H1 (cell line): ENCODE measurements around the gene C1QTNF1. TPM values are rescaled to one million over a fixed set of nuclear protein-coding genes. Genes with fewer than 3 reads are reported as not detected.

Experiments used
- CTCF ChIA-PET: fragments of 300-600 bp; sonication (Branson Sonifier 250); formaldehyde crosslinking; loops from one replicate; lab custom pipeline; 2021; ENCODE audit not compliant: partially characterized antibody; lab: Charles Lee
- POLR2A ChIA-PET: fragments of 300-600 bp; sonication (Branson Sonifier 250); formaldehyde crosslinking; loops from one replicate; lab custom pipeline; 2021; ENCODE audit warnings: inconsistent platforms; ENCODE audit not compliant: partially characterized antibody; lab: Charles Lee
- DNase-seq, 2 experiments: peaks; one replicate each; pipeline versions ENCODE4 v3.0.0 to v3.0.0-alpha.2; 2010 to 2022; ENCODE audit warnings: low spot score in 2 of 2, low read depth in 1 of 2, mixed read lengths in 1 of 2
- FAIRE-seq: peaks from 2 replicates; lab custom pipeline; 2011; peaks lifted over from hg19 to GRCh38; lab: Jason Lieb, UNC
- H2AFZ ChIP-seq: 2 replicates; pipeline ENCODE4 v1.8.1; 2012; ENCODE audit warnings: low read length, inconsistent platforms
- H2AK5ac ChIP-seq: 2 replicates; pipeline ENCODE4 v1.6.1; 2013; ENCODE audit warnings: low read depth, low read length
- H2BK120ac ChIP-seq: replicated peaks from 2 replicates; pipeline ENCODE3; 2013; ENCODE audit warnings: low read depth, low read length, inconsistent platforms
- H2BK12ac ChIP-seq: 2 replicates; pipeline ENCODE4 v1.6.1; 2013; ENCODE audit warnings: low read depth, low read length
- H2BK15ac ChIP-seq: 2 replicates; pipeline ENCODE4 v1.6.1; 2013; ENCODE audit warnings: low read length
- H2BK20ac ChIP-seq: 2 replicates; pipeline ENCODE4 v1.6.1; 2013; ENCODE audit warnings: low read length
- H2BK5ac ChIP-seq: 2 replicates; pipeline ENCODE4 v1.6.1; 2013; ENCODE audit warnings: low read depth, low read length
- H3K14ac ChIP-seq: 2 replicates; pipeline ENCODE4 v1.6.1; 2013; ENCODE audit warnings: inconsistent platforms; ENCODE audit not compliant: insufficient read length
- H3K18ac ChIP-seq: 2 replicates; pipeline ENCODE4 v1.6.1; 2013; ENCODE audit warnings: low read length; ENCODE audit errors: extremely low read depth
- H3K23ac ChIP-seq: 2 replicates; pipeline ENCODE4 v1.6.1; 2013; ENCODE audit warnings: inconsistent platforms; ENCODE audit not compliant: insufficient read length
- H3K23me2 ChIP-seq: 2 replicates; pipeline ENCODE4 v1.6.1; 2013; ENCODE audit warnings: low read depth, low read length
- H3K27ac ChIP-seq: 2 replicates; pipeline ENCODE4 v1.6.1; 2011; ENCODE audit warnings: low read depth, low read length, inconsistent platforms
- H3K27me3 ChIP-seq, 4 experiments: replicated peaks in 1 of 4; 1 replicate in 1 of 4; 2 replicates in 3 of 4; pipeline versions ENCODE4 v1.6.1 to v1.8.1; 2011 to 2013; ENCODE audit warnings: low read length in 3 of 4, mild to moderate bottlenecking in 3 of 4, inconsistent platforms in 2 of 4, mixed read lengths in 2 of 4, moderate library complexity in 1 of 4; ENCODE audit not compliant: control insufficient read depth in 3 of 4, insufficient read depth in 3 of 4; ENCODE audit errors: extremely low read depth in 1 of 4
- H3K36me3 ChIP-seq, 4 experiments: 2 replicates each; pipeline versions ENCODE4 v1.6.1 to v1.8.1; 2011 to 2013; ENCODE audit warnings: mild to moderate bottlenecking in 4 of 4, low read length in 3 of 4, moderate library complexity in 2 of 4, control low read depth in 1 of 4, inconsistent platforms in 1 of 4; ENCODE audit not compliant: insufficient read depth in 4 of 4, control insufficient read depth in 2 of 4
- H3K4ac ChIP-seq: replicated peaks from 2 replicates; pipeline ENCODE3; 2013; ENCODE audit warnings: low read length, low read depth, mixed read lengths, inconsistent platforms; ENCODE audit not compliant: insufficient read length
- H3K4me1 ChIP-seq, 4 experiments: replicated peaks in 1 of 4; 1 replicate in 1 of 4; 2 replicates in 3 of 4; pipeline versions ENCODE4 v1.6.1 to v1.8.1; 2011 to 2013; ENCODE audit warnings: low read length in 3 of 4, inconsistent platforms in 2 of 4, mixed read lengths in 1 of 4; ENCODE audit not compliant: insufficient read depth in 4 of 4, control insufficient read depth in 3 of 4
- H3K4me2 ChIP-seq, 2 experiments: 2 replicates each; pipeline versions ENCODE4 v1.6.1 to v1.8.1; 2011 to 2013; ENCODE audit warnings: low read depth in 2 of 2, low read length in 2 of 2, control low read depth in 1 of 2, inconsistent platforms in 1 of 2, mild to moderate bottlenecking in 1 of 2; ENCODE audit not compliant: insufficient read depth in 1 of 2
- H3K4me3 ChIP-seq, 4 experiments: fragments of 200-600, 300-600 bp in 1 of 4; sonication (generic), shearing (Covaris generic), sonication (Bioruptor Twin) in 1 of 4; 2 replicates each; pipeline versions ENCODE4 v1.5.1 to v1.8.1; 2011 to 2016; ENCODE audit warnings: low read length in 4 of 4, low read depth in 3 of 4, control low read depth in 2 of 4, inconsistent platforms in 2 of 4, mild to moderate bottlenecking in 2 of 4, mixed read lengths in 1 of 4, moderate library complexity in 1 of 4; ENCODE audit not compliant: insufficient read depth in 2 of 4; ENCODE audit errors: extremely low read depth in 1 of 4
- H3K56ac ChIP-seq: replicated peaks from 2 replicates; pipeline ENCODE3; 2013; ENCODE audit warnings: low read depth, mild to moderate bottlenecking, mixed read lengths, low read length, inconsistent platforms; ENCODE audit not compliant: insufficient read length
- H3K79me1 ChIP-seq: 2 replicates; pipeline ENCODE4 v1.6.1; 2013; ENCODE audit warnings: low read depth, low read length, control low read depth
- H3K79me2 ChIP-seq, 2 experiments: 2 replicates each; pipeline versions ENCODE4 v1.6.1 to v1.8.1; 2012 to 2013; ENCODE audit warnings: low read length in 2 of 2, mild to moderate bottlenecking in 2 of 2, inconsistent platforms in 1 of 2; ENCODE audit not compliant: insufficient read depth in 2 of 2, control insufficient read depth in 1 of 2
- H3K9ac ChIP-seq, 4 experiments: replicated peaks in 1 of 4; 1 replicate in 1 of 4; 2 replicates in 3 of 4; pipeline versions ENCODE4 v1.6.1 to v1.8.1; 2011 to 2013; ENCODE audit warnings: low read depth in 3 of 4, low read length in 3 of 4, control low read depth in 2 of 4, mild to moderate bottlenecking in 2 of 4, moderate library complexity in 2 of 4, inconsistent platforms in 1 of 4; ENCODE audit errors: extremely low read depth in 1 of 4
- H3K9me3 ChIP-seq, 2 experiments: 2 replicates each; pipeline versions ENCODE4 v1.6.1 to v1.8.1; 2012 to 2013; ENCODE audit warnings: mild to moderate bottlenecking in 2 of 2, moderate library complexity in 2 of 2, control low read depth in 1 of 2, inconsistent platforms in 1 of 2, low read depth in 1 of 2, low read length in 1 of 2, mixed read lengths in 1 of 2; ENCODE audit not compliant: insufficient read depth in 2 of 2
- H4K20me1 ChIP-seq, 2 experiments: replicated peaks in 1 of 2; 2 replicates each; pipeline versions ENCODE3 to v1.8.1; 2011 to 2013; ENCODE audit warnings: inconsistent platforms in 2 of 2, low read length in 2 of 2, mild to moderate bottlenecking in 1 of 2; ENCODE audit not compliant: insufficient read depth in 2 of 2, control insufficient read depth in 1 of 2
- H4K5ac ChIP-seq: 2 replicates; pipeline ENCODE4 v1.6.1; 2013; ENCODE audit warnings: low read length, low read depth, mixed read lengths, inconsistent platforms; ENCODE audit not compliant: insufficient read length
- H4K8ac ChIP-seq: 2 replicates; pipeline ENCODE4 v1.8.0; 2013; ENCODE audit warnings: mild to moderate bottlenecking, moderate library complexity, low read length, inconsistent platforms; ENCODE audit not compliant: insufficient read depth; ENCODE audit errors: extremely low read depth
- H4K91ac ChIP-seq: replicated peaks from 2 replicates; pipeline ENCODE3; 2013; ENCODE audit warnings: low read length, mixed read lengths, inconsistent platforms; ENCODE audit not compliant: insufficient read length
- E2F6 ChIP-seq: IDR thresholded peaks from 2 replicates; pipeline ENCODE4 v1.6.1; 2012; ENCODE audit warnings: inconsistent platforms
- WGBS, 2 experiments: shearing (Covaris generic) in 1 of 2; methylation state at CpG; one replicate each; pipeline versions ENCODE4 v1.1.6 to v1.1.7; 2013 to 2015; ENCODE audit warnings: low lambda C conversion rate in 2 of 2, mixed read lengths in 2 of 2, inconsistent platforms in 1 of 2, low coverage in 1 of 2, missing lambda C conversion rate in 1 of 2; ENCODE audit not compliant: insufficient replicate concordance in 2 of 2, insufficient coverage in 1 of 2, insufficient read length in 1 of 2; ENCODE audit errors: extremely low coverage in 1 of 2, missing lambda C conversion rate in 1 of 2; 5-methylcytosine and 5-hydroxymethylcytosine counted together
- polyA plus RNA-seq, 7 experiments: library from polyadenylated mRNA; depleted of rRNA in 3 of 7; stranded (reverse) in 5 of 7; unstranded in 2 of 7; fragments of >200 nt in 5 of 7; fragments of 200-250 nt in 2 of 7; gene quantifications; 1 replicate in 5 of 7; 2 replicates in 1 of 7; 4 replicates in 1 of 7; pipeline versions ENCODE4 v1.2.1 to v1.2.3, GENCODE V29; 2011 to 2013; ENCODE audit warnings: missing spikeins in 2 of 7, mixed read lengths in 2 of 7
- total RNA-seq: library from RNA; stranded (reverse); fragmentation: NEBNext Ultra II Directional; extraction: Animal tissue kit (Norgen Biotek cat#: 25700); gene quantifications from 2 replicates; pipeline ENCODE4 v1.2.1, GENCODE V29; 2021

Gene C1QTNF1
- total and polyA plus RNA-seq, 2 of the 8 experiments (the other 6 are each of a cell fraction or from before 2014, with no cell fraction given) = 1.5 to 2.5 TPM

DNA sequence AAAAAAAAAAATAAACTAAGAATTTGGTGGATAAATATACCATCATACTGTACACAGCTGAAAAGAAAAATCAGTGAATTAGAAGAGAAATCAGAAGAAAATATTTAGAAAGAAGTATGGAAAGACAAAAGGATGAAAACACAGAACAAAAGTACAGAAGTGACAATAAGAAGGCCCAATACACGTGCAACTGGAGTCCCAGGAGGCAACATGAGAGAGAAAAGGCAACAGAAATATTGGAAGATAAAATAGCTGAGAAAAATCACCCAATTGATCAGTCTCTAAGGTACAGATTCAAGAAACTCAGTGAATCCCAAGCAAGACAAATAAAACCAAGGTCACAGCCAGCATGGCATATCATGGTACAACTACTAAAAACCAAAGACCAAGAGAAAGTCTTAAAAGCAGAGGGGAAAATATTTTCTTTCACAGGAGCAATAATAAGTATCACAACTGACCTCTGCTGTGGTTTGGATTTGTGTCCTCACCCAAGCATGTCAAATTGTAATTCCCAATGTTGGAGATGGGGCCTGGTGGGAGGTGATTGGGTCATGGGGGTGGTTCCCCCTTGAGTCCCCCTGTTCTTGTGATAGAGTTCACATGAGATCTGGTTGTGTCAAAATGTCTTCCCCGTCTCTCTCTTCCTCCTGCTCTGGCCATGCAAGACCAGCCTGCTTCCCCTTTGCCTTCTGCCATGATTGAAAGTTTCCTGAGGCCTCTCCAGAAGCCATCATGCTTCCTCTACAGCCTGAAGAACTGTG, 30.4 kb downstream of the C1QTNF1 start:
- Histone ChIP-seq H2BK5ac (no peak overlapping the region), H2BK20ac (no peak overlapping the region), H3K4me2 (no peak overlapping the region), H3K79me1 (no peaks in the 10 kb centered on the region), H2AK5ac (no peak overlapping the region), H2BK12ac (no peak overlapping the region), H3K56ac (no peak overlapping the region), H3K27me3 (no peaks in the 10 kb centered on the region; a peak in 4 of 7 replicates), H3K14ac (no peak overlapping the region), H3K9ac (no peak overlapping the region), H4K8ac (no peak overlapping the region), H2BK15ac (no peak overlapping the region), H3K27ac (no peak overlapping the region), H3K9me3 (peaks cover 0 to 8% of the 10 kb centered on the region in 2 experiments; a peak in 3 of 4 replicates), H2BK120ac (no peak overlapping the region), H3K4ac (no peak overlapping the region), H3K79me2 (no peaks in the 10 kb centered on the region), H3K23me2 (no peaks in the 10 kb centered on the region), H3K23ac (no peak overlapping the region), H2AFZ (no peak overlapping the region), H4K20me1 (no peaks in the 10 kb centered on the region), H3K18ac (no peak overlapping the region), H3K4me3 (no peak overlapping the region), H4K5ac (no peak overlapping the region), H3K4me1 (no peaks in the 10 kb centered on the region), H3K36me3 (no peaks in the 10 kb centered on the region), H4K91ac (no peak overlapping the region)
- DNase-seq (no peak), FAIRE-seq (no peak)
- no peak for TF ChIP-seq E2F6
- POLR2A ChIA-PET = no interaction called here
- 76% methylated on average over 2 of the region's 2 CpGs; no CpG with 5 or more reads in 1 of the 2 experiments for WGBS, 2 experiments
- CTCF ChIA-PET = interaction anchor here (0.7 to 2.9 kb wide), 5 partner anchors 9 to 1234 kb away, joined by 3 to 21 read pairs (median 4); no protein-coding TSS in a partner anchor
